ENCODE results near the gene CUL9.
A peak's percentile ranks its signal among the peaks of the same experiment; 100 is the strongest.
"Not testable (repeated sequence)": the region's sequence is repeated elsewhere in the genome, so short reads cannot be mapped to it uniquely, and the experiment has no call there.

Gene CUL9

GRCh38 chr6:43181942-43182860 lies at the start of gene CUL9:
Gene CUL9 (plus strand): TSS chr6:43182196. CDS start chr6:43184311, 2,115 bp downstream.
- H3K4me3 ChIP-seq (ENCODE audit: low read length), result peak within 1 kb of the TSS; percentile 91
- no peak for TF ChIP-seq ZNF274 (IDR thresholded peaks at IDR 0.05; ENCODE audit: low read depth, low read length)

GRCh38 chr6:43138267-43138666 lies 43.7 kb upstream of the CUL9 start:
- H3K4me3 ChIP-seq (ENCODE audit: low read length), result no peak overlapping the region
- no peak for TF ChIP-seq ZNF274 (IDR thresholded peaks at IDR 0.05; ENCODE audit: low read depth, low read length)

DNA sequence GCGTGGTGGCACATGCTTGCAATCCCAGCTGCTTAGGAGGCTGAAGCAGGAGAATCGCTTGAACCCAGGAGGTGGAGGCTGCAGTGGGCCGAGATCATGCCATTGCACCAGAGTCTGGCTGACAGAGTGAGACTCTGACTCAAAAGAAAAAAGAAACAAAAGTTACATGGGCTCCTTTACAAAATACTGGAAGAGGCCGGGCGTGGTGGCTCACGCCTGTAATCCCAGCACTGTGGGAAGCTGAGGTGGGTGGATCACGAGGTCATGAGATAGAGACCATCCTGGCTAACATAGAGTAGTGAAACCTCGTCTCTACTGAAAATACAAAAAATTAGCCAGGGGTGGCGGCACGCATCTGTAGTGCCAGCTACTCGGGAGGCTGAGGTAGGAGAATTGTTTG lies 42.0 kb upstream of the CUL9 start:
- not testable (repeated sequence) for H3K4me3 ChIP-seq (ENCODE audit: low read length)

- no peak overlapping the region for H3K4me3 ChIP-seq (ENCODE audit: low read length)
- no peak for TF ChIP-seq ZNF274 (IDR thresholded peaks at IDR 0.05; ENCODE audit: low read depth, low read length)
These were observed 40.4 kb upstream of the CUL9 start for GRCh38 chr6:43141644-43142043.

DNA sequence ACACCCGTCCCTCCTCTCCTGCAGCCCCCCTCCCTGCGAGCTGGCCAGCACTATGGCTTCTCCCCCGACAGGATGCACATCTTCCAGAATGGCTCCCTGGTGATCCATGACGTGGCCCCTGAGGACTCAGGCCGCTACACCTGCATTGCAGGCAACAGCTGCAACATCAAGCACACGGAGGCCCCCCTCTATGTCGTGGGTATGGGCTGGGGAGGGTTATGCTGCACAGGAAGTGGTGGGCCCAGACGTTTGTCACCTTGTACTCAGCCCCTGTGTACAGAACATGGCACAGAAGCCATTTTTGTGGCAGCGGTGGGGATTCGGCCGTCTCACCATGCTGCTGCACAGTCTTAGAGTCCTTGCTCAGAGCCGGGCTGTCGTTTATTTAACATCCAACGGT lies 39.9 kb upstream of the CUL9 start:
- H3K4me3 ChIP-seq (ENCODE audit: low read length), result no peak overlapping the region
- TF ChIP-seq ZNF274 (IDR thresholded peaks at IDR 0.05; ENCODE audit: low read depth, low read length), result no peak

GRCh38 chr6:43143235-43144128 lies 38.5 kb upstream of the CUL9 start:
- no peak overlapping the region for H3K4me3 ChIP-seq (ENCODE audit: low read length)
- no peak for TF ChIP-seq ZNF274 (IDR thresholded peaks at IDR 0.05; ENCODE audit: low read depth, low read length)

DNA sequence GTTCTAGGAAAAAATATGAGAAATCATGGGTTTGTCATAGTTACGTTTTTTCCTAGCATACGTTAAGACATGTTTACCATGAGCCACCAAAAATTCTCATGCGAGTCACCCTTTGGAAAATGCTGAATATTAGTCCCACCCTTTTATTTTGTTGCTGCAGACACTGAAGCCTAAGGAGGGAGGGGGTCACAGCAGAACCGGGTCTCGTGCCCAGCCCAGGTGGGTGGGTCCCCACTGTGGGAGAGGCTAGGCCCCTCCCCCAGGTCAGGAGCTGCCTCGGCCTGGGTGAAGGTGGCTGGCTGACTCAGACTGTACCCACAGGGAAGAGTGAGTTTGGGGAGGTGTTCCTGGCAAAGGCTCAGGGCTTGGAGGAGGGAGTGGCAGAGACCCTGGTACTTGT lies 37.1 kb upstream of the CUL9 start:
- TF ChIP-seq ZNF274 (IDR thresholded peaks at IDR 0.05; ENCODE audit: low read depth, low read length), result no peak
- H3K4me3 ChIP-seq (ENCODE audit: low read length), result no peak overlapping the region

DNA sequence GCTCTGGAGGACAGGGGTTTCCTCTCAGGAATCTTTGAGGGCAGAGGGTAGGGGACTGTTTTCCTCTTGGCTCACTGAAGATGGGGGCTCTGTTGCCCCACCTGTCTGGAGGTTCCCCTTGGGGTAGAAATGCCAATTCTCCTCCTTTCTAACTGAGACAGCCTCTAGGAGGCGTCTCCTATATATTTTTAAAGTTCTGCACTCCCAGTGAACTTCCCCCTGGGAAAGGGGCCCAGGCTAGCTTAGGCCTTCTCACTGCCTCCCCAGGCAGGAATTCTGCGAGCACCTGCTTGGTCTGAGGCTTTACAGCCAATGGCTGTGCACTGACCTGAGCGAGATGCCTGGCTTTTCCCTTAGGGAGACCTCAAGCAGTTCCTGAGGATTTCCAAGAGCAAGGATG lies 35.7 kb upstream of the CUL9 start:
- TF ChIP-seq ZNF274 (IDR thresholded peaks at IDR 0.05; ENCODE audit: low read depth, low read length), result no peak
- no peak overlapping the region for H3K4me3 ChIP-seq (ENCODE audit: low read length)

DNA sequence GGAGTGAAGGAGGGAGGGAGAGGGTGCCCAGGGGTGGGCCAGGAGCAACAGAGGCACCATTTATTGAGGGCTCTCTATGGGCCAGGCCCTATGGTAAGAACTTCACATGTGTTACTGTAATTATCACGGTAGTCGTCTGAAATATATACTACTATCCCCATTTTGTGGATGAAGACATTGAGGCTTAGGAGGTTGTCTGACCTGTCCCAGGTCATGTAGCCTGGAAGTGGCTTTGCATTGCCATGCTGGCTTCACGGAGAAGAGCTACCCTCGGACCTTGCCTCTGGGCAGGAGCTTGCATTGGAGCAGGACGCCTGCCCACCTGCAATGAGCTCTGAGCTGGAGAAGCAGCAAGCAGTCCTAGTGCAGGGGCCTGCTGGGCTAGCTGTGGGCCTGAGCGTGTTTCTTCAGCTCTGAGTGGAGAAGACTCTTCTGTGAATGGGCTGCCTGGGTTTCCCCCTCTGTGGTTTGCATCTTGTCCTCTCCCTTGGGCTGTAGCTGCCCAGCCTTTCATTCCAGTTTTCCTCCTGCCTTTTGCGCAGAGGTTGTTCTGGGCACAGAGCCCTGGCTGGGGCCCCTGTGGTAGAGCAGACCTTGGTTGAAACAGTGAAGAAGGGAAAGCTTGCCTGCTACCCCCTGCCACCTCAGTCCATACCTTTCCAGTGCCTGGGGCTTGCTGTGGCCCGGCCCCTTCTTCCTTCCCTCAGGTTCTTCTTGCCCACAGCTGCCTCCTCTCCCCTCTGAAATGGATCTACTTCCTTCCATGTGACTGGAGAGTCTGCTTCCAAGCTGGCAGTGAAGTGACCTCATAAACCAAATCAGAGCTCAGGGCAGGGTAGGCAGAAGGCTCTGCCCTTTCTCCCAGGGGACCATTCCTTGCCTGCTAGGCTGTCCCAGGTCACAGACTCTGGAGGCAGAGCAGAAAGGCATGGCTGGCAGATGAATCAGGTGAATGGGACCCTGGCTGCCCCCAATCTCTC lies 35.0 kb upstream of the CUL9 start:
- no peak for TF ChIP-seq ZNF274 (IDR thresholded peaks at IDR 0.05; ENCODE audit: low read depth, low read length)
- no peak overlapping the region for H3K4me3 ChIP-seq (ENCODE audit: low read length)

DNA sequence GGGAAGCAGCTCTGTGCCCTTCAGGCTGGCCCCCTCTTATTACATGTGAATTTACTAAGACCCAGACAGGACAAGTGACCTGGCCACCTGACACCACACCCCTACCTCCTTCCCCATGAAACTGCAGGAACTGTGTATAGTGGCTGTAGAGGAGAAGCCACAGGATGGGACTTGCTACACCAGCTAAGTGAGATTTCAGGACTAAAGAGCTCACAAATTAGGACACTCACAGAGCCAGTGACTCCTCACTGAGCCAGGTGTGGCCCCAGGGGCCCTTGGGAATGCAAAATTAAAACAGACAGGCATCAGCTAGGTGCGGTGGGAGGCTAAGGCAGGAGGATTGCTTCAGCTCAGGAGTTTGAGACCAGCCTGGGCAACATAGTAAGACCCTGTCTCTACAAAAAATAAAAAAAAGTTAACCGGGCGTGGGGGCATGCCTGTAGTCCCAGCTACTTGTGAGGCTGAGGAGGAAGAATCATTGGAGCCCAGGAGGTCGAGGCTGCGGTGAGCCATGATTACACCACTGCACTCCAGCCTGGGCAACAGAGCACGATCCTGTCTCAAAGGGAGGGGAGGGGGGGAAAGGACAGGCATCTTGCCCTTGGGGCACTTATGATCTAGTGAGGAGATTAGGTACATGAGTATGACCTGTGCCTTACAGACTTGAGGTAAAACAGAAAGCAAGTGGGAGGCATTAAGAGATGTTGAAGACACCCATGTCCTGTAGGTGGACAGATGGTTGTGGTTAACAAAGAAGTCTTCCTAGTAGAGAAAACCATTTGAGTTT lies 34.1 kb upstream of the CUL9 start:
- no peak overlapping the region for H3K4me3 ChIP-seq (ENCODE audit: low read length)

GRCh38 chr6:43149265-43149664 lies 32.7 kb upstream of the CUL9 start:
- no peak overlapping the region for H3K4me3 ChIP-seq (ENCODE audit: low read length)
- no peak for TF ChIP-seq ZNF274 (IDR thresholded peaks at IDR 0.05; ENCODE audit: low read depth, low read length)

More for the DNA sequence above, 34.1 kb upstream of the CUL9 start:
- TF ChIP-seq ZNF274 (IDR thresholded peaks at IDR 0.05; ENCODE audit: low read depth, low read length), result no peak

- no peak for TF ChIP-seq ZNF274 (IDR thresholded peaks at IDR 0.05; ENCODE audit: low read depth, low read length)
- no peak overlapping the region for H3K4me3 ChIP-seq (ENCODE audit: low read length)
These were observed 31.8 kb upstream of the CUL9 start for GRCh38 chr6:43150051-43150751.
